Hematopoietic multipotent progenitor cell treated with erythropoietin and hydrocortisone succinate and interleukin-3 and kit ligand, for 6 days (in vitro differentiated cells): Measurements from ENCODE around the gene PDE7B.

Experiments
- DNase-seq: peaks from one replicate; pipeline ENCODE4 v3.0.0-alpha.2; 2015

Gene PDE7B

DNA sequence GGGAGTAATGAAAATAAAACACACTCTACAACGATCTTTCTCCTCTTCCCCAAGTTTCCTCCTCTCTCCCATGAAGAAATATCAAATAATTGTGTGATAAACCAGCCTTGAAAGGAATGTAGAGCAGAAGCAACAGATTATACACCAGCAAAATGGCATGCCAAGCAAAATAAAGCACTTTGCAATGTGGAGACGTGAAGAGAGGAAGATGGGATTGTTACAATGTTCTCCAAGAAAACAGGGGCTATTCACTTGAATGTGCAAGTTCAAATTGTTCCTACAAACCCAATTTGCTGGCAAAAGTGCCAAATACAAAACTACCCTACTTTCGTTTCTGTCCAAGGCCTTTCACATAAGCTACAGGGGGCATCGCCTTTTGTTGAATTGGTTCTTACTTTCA lies 185.1 kb downstream of the PDE7B start:
- DNase-seq, result no peak

DNA sequence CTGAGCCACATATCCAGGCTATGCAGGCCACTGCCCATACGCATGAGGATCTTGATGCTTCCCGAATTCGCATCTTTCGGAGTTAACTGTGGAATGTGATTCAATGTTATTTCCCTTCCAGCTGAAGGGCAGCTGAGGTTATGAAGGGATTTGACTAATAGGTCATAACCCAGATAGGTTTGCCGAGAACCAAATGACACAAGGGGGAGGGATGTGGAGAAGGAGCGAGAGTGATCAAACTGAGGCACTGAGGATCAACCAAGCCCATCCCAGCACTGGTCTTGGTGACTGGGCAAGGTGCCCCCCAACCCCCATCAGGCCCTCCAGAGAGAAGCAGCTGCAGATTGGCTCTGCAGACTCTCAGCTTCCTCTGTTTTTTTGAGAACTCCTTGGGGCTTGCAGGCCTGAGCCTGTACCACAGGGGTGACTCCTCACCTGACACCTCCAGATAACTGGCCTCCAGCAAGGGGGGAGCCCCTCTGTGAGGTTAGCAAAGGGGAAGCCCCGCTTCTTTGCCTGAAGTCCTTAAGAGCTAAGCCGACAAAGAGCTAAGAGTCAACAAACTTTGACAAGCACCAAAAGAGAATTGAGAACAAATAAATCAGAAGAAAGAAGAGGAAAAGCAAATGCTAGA lies 185.9 kb downstream of the PDE7B start:
- no peak for DNase-seq

DNA sequence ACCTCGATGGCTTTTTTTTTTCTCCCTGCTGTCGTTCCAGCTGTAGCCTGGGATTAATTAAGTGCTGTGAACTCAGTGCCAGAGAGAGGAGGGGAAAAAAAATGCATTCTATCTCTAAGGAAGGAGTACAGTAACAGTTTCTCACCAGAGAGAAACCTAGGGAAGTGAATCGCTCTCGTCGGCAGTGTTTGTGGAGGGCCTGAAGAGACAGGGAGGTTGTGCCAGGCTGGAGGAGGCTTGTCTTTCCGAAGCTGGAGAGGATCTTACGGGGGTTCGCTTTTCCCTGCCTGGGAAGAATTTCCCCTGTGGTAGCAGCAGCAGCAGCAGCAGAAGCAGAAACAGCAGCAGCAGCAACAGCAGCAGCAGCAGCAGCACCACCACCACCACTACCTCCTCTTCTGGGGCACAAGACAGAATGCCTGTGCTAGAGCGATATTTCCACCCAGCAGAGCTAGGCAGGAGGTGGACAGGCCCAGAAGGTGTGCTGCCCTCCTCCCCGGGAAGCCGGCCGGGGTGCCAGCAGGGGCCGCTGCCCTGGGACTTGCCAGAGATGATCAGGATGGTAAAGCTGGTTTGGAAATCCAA lies 186.5 kb downstream of the PDE7B start:
- no peak for DNase-seq

DNA sequence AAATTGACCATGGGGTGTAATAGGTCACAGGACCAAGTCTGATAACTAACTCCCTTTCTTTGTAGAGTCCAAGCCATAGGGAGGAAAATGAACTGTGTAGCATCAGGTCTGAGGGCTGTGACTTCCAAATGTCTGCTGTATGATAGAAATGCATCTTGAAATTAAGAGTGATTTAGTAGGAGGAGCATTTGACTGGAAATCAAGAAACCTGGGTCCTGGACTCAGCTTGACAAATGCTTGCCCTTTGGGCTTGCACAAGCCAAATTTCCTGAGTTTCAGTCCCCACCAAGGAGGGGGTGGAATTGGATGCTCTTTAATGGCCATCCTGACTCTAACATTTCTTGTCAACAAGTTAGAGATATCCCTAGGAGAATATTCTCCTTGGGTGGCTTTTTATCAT lies 187.0 kb downstream of the PDE7B start:
- DNase-seq, result no peak

DNA sequence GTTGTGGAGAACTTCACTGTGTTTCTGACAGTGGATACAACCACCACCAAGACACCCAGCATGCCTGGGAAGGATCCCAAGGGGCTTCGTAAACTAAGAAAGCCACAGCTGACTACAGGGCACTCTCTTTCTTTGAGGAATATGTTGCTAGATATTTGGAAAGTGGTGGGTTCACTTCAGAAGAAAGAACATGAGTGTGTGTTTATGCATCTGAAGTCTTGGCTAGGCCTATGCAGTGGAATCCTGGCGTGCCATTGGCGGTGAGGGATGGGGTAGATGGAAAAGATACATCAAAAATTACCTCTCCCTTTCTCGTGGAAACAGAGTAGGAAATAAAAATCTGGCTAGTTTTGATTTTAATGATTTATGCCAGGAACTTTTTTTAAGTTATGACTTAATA lies 187.7 kb downstream of the PDE7B start:
- no peak for DNase-seq

DNA sequence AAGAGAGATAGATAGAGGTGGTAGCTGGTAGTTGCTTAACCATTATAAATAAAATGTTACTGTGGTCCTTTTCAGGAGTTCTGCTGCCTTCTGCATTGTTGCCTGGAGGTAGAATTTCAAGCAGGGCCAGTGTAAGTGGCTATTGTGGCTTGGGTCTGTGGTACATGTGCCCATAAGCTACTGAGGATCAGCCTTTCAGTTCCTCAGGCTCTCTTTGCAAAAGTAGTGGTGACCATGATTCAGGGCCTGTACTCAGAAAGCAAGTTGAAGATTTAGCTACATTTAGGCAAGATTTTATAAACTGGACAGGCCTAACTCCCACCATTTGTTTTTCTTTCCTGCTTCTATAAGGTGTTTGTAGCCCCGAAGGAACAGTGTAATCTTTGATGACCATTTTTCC lies 199.0 kb downstream of the PDE7B start:
- DNase-seq, result no peak

DNA sequence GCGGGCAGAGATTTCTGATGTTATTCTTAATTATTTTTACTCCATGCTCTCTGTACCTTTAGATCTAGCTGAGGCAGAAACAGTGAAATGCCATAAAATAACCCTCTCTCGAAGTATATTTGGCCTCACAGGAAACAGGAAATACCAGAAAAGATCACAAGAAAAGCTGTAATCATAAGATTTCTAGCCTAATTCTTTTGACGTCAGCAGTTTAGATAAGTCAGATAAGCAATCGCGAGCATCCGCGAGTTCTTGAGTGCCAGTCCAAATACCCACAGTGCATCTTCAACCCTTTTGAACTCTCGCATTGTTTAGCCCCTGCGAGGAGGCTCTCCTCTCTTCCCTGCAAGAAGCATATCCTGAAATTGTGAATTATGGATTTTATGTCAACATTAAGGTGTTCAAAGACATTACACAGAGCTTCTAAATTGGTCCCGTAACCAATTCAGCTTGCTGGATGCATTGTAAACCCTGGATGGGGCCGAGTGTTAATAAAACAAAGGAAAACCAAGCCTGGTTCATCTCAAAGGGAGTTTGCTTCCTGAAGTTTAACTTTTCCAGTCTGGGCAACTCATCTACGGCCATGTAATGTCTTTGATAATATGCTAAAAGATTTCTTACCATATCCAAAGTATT lies 199.8 kb downstream of the PDE7B start:
- DNase-seq, result no peak

DNA sequence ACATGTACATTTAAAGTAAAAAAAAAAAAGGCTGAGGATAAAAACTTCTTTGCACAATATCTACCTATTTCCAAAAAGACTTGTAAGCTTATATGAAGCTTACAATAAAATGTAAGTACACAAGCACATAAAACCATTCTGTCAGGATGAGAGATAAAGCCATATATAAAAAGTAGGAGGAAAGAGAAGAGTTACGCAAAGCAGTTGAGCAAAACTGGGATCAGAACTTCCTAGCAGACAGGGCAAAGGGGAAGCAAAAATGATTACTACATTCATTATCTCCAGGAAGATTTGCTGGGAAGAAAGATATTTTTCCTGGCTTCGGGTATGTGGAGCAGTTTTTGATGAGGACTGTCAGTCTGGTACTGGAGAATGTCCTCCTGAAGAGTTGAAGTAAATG lies 200.5 kb downstream of the PDE7B start:
- no peak for DNase-seq

DNA sequence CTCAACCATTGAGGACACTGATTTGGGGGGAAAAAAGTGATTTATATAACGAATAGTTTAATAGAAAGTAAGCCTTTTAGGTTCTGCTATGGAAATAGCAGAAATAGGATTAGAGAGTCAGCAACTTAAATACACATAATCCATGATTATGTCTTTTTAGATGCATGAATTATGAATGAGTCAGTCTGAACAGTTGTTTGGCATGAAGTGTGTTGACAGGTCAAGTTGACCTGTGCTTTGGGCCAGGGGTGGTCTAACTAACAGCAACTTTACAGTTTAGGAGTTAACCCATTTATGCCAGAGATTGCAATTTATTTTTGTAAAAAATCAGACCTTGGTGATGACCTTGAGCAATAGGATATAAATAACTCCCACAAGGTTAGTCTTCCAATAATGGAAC lies 207.4 kb downstream of the PDE7B start:
- no peak for DNase-seq

DNA sequence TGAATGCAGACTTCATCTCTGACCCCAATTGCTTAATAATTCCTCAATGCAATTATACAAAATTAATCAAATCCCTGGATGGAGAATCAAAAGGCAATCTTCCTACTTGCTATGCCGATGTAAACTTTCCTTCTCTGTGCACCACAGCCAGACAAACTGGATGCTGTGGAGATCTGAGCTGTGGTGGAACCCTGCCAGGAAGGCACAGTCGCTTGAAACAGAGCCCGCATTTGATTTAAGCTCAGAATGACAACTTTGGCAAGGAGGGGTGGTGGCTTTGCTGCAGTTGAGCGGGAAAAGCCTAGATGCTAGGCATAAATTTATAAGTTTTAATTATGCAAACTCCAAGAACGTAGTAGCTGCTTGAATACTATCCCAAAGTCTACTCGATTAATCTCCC lies 207.8 kb downstream of the PDE7B start:
- no peak for DNase-seq

DNA sequence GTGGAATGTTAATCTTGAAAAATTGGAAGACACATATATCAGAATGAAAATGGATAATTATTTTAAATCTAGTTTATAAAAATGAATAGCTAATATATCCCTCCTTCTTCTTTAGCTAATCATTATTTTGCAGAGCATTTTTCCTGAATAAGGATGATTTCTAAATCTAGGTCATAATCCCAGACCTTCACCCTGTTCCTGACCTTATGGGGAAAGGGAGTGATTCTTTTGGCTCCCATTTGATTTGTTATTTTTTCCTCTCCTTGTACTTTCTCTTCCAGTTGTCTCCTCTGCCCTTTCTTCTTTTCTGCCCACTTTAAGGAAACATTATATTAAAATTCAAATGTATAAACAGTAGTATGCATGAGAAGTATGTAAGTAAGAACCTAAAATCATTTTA lies 208.6 kb downstream of the PDE7B start:
- no peak for DNase-seq

DNA sequence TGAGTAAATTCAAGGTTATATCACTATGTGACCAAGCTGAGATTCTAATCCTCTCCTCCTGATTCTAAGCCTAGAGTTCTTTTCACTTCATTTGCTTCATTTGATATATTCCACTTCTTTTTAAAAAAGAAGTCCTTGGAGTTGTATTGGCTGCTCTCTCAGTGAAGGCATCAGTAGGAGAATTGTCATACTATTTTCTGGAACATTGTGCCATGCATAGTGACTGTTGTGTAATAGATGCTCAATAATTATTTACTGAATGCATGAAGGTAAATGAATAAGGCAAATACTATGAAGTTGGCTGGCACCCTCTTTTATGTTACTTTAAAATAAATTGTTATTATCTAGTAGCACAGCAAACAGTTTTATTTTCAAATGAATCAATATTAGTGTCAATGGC lies 209.3 kb downstream of the PDE7B start:
- DNase-seq, result no peak

DNA sequence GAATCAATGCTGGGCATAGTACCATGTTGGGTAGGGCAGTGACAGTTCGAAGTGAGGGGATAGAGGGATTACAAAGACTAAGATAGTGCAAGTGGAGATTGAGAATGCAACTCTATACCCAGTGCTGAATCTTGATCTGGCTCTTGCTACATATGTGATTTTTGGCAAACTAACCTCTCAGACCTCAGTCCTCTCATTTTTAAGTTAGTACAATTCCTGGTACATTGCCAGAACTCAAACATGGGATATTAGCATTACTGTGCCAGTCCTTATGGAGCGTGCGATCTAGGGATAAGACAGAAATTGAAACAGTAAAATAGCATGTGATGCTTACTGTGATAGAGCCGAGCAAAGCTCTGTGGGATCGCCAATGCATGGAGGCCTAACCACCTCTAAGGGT lies 210.2 kb downstream of the PDE7B start:
- DNase-seq, result no peak

DNA sequence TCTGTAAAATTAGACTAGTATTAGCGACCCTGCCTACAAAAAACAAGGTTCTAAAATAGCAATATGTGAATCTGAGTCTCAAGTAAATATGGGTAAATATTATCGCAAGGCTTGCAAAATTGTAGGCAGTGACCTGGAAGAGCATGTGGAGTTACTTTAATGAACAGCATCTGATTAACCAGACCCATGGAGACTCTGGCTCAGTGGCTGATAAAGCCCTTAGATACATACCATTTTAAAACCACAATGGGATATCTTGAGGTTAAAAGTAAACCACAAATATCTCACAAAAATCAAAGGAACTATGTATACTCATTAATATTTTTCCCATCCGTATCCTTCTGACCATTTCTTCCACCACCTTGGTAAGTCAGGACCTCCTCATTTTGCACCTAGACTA lies 211.6 kb downstream of the PDE7B start:
- no peak for DNase-seq

DNA sequence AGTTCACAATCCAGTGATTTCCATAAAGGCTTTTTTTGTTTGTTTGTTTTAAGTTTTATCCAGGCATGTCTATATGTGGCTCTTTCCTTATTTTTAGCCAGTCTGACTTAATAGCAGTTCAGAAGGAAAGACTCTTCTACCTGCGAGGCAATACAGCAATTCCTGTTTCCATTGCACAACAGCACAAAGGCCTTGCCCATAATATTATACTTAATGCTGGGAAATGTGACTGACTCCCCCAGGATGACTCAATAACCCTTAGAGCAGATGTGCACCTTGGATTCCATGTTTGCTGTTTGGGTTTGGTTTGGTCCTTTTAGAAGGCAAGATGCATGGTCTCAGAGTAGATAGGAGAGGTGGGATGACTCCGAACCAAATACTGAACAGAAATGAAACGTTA lies 214.5 kb downstream of the PDE7B start:
- no peak for DNase-seq

DNA sequence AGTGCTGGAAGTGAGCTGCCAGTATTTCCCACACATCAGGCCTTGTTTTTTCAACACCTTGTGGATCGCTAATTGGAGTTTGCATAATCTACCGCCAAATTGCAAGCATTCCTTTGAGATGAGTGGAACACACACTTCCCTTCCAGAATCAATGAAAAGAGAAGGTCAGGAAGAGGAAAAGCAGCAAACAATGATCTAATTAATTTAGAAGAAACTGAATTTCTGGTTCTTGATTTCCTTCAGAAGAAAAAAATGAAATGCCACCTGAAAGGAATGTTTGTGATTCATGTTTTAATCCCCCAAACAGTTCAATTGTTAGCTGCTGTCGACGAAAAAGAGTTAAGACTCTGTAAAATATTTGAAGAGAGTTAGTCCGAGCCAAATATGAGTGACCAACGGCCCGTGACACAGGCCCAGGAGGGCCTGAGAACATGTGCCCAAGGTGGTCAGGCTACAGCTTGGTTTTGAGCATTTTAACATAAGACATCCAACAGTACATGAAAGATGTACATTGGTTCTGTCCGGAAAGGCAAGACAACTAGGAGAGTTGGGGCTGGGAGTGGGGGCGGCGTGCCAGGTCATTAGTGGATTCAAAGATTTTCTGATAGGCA lies 216.3 kb downstream of the PDE7B start:
- no peak for DNase-seq

DNA sequence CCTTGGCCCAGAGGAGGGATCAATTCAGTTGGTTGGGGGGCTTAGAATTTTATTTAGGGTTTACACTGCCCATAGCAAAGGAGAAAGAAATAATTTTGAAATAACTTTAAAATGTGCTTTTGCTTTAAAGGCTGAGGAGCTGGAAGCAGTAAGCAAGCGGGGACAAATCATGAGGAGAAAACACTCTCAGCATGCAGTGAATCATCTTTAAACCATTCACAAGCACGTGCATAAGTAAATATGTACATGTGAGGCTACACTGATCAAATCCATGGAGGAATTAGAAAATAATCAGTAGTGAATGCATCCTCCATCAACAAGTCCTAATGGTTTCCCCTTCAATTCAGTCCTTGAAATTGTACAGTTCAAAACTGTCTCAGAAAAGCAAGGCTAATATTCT lies 217.6 kb downstream of the PDE7B start:
- DNase-seq, result no peak

DNA sequence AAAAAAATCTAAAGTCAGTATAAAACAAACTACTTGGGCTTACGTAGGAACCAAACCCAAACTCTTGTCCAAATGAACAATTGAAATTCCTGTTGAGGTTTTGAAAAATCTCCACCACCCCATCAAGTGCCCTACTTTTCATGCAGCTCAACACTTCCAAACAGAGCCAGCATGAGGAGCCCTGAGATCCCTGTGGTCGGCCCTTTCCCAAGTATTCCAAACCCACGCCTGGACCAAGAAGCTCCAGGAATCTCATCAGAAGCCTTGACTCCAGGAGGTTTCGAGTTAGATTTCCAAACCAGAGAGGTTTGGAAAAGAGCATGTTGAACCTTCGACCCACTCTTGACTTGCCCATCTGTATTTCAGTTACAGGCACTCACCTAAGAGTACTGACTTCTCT lies 219.3 kb downstream of the PDE7B start:
- no peak for DNase-seq

DNA sequence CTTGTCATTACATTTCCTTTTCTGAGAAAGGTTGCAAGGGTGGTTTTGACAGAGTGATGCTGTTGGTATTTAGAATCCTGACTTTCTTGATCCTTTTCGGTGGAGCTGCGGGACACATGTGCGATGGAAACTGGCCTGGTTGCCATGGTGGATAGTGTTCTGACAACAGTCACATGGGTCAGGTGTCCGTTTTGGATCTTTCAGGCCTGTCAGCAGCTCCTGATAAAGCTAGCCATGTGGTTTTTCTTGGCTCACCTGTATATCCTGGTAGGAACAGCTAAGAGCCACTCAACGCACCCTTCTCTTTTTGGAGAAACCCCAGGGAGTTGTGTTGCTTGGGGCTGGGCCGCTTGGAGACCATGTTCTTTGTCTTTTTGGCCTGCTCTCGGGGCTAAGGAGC lies 221.2 kb downstream of the PDE7B start:
- no peak for DNase-seq

DNA sequence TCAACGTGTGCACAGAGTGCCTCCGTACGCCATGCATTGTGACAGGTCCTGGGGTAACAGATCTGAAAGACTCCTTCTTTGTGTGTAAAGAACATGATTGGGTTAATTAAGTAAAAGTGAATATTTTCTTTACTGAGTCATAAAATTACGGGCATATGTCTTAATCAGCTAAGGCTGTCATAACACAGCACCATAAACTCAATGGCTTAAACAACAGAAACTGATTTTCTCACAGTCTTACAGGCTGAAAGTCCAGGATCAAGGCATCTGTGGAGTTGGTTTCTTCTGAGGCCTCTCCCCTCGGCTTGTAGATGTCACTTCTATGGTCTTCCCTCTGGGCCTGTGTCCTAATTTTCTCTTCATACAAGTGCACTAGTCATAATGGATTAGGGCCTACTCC lies 221.7 kb downstream of the PDE7B start:
- DNase-seq, result no peak

DNA sequence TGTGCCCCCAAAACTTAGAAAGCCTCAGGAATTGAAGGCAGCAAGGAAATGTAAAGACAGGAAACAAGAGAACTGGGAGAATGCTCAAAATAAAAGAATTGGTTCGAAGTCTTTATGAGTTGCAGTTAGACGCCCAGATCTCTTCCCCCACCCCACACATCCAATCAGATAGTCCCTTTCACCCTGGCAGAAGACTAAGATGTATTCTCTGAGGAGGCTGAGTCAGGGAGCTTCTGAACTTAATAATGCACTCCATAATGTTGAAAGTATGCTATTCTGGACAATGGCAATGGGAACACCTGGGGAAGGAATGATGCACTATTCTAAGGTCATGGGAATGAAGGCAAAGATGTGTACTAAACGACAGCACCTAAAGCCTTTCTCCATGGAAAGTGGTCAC lies 225.0 kb downstream of the PDE7B start:
- no peak for DNase-seq

DNA sequence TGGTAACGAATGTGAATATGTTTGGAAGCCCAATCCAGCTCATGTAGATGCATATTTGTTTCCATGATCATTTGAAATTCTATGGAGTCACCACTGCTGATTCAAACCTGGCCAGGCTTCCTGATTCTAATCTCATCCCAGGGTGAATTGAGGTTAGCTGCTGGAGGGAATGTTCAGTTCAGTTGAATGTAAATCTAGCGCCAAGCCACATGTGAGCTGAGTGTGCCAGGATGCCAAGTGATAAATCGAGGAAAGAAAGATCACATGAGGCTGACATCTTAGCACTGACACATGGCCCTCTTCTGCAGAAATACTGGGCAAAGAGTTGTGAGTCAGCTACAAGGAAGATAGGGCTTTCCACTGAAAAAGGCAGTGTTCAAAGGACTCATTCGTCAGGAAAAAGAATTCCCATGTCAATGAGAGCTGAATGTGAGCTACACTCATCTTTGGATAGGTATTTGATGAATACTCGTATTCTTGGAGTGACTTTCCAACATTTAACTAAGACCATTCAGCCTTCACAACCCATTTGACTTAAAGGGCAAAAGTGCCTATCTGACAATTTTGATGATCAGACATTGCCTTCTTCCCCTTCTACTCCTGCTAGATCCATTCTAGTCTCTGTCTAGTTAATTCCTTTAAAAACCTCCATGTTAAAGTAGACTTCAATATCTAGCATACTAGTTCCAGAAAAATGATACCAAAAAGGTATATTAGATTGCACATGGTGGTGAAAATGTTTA lies 226.5 kb downstream of the PDE7B start:
- DNase-seq, result no peak

DNA sequence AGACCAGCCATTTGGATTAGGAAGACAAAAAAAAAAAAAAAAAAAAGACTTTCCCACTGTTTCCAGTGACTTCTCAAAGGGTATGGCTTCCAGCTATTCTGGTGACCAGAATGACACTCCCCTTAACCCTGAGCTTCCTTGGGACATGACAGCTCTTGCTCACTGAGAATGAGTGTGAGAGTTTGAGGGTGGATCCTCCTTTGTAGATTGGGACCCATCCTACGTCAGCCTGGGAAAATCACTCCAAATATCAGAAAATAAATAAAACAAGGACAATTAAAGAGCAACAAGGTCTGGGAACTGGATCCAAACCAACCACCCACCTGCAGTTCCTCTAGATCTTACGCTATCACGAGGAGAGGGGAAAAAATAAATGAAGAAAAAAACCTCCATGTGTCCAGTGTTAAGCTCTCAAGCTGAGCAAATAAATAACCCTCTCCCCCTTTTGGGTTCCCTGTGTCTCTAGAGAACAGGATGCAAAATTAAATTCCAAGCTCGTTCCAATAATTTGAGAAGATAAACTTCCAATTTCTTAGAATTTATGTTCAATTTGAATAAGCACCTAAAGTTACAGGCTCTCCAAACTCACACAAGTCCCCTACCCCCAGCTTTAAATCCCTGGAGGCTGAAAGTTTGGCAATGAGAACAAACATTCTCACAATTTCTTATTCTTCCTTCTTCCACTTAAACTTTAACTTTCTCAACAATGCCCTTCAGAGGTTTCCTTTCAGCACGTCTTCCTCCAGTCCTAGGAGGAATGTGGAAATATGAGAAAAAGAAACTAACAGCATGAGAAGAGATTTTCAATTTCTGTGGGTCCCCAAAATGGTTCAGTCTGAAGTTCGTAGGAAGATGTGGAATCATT lies 228.4 kb downstream of the PDE7B start:
- no peak for DNase-seq
